Activated CD4-positive, alpha-beta T cell treated with anti-CD3 and anti-CD28 coated beads, Interleukin-10, Interleukin-2, amounts not matched to agents 100 ng/mL and 50 ng/mL, durations not matched to agents 16 hours and 8 hours (primary cell): ENCODE data around the gene CHCHD6.
A peak's percentile ranks its signal among the peaks of the same experiment; 100 is the strongest.

Source experiments
- DNase-seq: peaks from one replicate; pipeline ENCODE4 v3.0.0-alpha.2; 2020

Gene CHCHD6

DNA sequence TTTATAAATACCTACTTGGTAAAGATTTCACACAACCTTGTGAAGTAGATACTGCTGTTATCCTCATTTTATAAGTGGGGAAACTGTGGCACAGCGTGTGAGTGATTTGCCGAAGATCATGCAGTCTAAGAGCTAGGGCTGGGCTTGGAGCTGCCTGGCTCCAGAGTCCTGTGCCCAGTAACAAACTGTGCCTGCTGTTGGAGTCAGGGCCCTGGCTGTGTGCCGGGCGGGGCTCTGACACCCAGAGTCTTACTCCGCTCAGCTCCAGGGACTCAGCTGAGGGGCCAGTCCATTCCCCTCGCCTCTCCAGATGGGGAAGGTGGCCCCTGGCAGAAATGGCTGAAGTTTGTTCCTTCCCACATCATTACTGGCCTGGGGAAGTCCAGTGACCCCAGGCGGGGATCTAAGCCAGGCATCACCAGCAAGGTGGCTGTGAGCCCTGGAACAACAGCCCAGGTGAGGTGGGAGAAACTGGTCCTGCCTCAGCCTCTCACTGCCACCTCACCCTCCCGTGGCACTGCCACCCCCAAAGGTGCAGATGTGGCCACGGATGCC, 261.6 kb downstream of the CHCHD6 start:
- no peak for DNase-seq

DNA sequence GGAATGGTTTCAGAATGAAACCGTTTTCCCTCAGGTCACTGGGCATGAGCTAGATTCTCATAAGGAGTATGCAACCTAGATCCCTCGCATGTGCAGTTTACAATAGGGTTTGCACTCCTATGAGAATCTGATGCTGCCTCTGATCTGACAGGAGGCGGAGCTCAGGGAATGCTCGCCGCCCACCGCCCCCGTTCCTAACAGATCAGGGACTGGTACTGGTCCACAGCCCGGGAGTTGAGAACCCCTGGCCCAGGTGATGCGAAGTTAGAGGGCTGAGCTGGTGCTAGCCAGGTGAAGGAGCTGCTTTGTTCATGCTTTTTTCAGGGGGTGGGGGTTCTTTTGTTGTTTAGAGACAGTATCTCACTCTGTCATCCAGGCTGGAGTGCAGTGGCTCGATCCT, 263.3 kb downstream of the CHCHD6 start:
- no peak for DNase-seq

DNA sequence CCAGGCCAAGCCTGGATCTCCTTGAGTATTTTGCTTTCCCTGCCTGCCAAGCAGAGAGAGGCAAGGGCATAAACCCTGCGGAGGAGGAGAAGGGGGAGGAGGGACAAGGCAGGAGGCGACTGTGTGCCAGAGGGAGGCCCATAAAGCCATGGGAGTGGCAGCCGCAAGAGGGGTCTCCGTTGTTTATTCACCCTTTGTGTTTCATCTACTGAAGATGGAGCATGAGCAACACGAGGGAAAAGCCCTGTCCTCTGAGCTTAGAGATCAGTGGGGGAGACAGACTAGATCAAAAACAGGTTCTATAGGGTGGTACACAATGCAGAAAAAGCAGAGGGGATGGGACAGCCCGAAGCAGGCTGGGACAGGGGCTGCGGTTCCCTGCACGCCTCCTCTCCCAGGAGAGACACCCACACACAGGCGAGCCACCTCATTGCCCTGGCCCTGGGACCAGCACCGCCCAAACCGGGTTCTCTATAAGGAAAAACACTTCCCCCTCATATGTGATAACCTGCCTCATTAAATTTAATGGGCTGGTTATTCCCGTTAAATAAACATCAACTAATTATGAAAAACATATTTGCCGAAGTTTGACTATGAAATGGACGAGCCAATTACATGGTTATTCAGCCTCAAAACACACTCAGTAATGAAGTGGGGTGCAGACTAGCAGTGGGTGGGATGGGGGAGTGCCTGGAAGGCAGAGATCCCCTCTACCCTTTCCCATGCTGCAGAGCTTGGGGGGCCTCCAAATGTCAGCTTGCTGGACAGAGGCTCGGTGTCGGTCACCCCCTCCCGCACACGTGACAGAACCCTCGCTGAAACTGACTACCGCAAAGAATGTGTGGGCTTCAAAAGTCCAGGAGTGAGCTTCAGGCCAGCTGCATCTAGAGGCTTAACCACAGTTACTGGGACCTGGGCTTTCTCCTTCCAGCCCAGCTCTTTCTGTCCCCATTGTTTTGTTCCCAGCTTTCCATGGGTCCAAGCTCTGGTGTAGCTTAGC, 264.7 kb downstream of the CHCHD6 start:
- DNase-seq = no peak

DNA sequence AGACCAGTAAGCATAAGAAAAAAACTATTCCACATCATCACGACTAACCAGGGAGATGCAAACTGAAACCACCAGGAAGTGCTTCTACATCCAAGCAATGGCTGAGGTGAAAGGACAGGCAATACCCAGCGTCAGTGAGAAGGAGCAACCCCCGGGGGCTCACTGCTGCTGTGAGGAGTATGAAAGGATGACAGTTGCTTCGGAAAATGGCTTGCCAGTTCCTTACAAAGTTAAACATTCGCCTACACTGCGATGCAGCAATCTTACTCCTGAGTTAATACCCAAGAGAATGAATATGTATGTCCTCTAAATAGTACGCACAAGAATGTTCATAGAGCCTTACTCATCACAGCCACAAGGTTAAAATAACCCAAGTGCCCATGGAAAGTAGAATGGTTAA, 265.5 kb downstream of the CHCHD6 start:
- DNase-seq = no peak

DNA sequence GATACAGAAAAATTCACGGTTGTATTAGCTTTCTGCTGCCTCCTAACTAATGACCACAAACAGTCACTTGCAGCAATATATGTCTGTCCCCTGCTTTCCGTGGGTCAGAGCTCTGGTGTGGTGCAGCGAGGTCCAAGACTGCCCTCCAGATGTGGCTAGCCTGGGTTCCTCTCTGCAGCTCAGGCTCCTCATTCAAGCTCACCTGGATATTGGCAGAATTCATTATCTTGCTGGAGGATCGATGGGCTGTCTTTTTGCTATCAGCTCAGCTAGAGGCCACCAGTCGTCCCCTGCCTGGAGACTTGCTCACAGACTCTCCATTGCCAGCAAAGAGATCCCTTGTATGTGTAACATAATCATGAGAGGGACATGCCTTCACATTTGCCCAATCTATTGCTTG, 266.1 kb downstream of the CHCHD6 start:
- DNase-seq = no peak

DNA sequence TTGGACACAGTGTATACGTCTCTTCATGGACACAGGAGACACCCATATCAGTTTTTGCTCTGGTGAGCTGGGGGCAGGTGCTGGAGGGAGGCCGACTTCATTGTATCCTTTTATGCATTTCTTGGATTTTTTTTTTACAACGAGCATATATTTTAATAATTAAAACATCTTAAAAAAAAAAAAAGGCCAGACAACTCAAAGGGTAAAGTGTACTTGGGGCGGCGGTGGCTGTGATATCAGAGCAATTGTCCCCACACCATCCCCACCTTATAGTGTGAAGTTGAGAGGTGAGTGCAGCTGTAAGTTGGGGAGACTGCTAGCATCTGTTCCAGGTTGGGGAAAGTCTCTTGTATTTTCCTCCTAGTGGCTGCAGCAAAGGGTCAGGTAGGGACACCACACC, 266.9 kb downstream of the CHCHD6 start:
- DNase-seq = no peak

DNA sequence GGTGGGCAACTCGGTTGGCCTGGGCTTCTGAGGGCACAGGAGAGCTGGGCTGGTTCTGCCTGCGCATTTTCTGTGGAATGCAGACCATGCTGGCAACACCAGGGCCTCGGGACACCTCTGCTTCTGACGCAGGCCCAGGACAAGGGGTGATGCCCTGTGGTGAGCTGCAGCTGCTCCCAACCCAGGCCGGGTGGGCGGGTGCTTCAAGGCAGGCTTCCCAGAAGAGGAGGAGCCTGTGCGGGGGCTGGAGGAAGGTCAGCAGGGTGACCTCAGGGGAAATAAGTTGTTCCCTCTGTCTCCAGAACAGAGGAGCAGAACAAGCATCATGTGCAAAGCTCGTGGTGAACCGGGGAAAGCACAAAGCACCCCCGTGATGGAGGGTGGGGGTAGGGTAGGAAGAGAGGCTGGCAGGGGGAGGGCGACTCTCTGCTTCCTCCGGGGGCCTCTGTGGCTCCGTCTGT, 267.9 kb downstream of the CHCHD6 start:
- no peak for DNase-seq

DNA sequence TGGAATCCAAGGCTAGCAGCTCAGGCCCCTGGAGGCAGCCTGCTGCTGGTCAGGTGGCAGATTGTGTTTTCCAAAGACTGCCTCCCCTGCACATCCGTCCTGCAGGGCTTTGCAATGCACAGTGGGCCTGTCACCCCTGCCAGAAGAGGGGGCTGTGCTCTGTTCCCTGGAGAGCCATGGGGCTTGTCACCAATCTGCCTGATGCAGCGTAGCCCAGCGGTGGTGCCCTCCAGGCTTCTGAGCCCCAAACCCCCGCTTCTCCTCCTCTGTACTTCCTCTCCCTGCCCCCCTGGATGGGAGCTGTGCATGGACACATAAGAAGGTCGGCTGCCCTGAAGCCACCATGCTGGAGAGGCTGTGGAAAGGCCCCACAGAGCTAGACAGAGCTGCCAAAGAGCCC, 268.8 kb downstream of the CHCHD6 start:
- DNase-seq = no peak

DNA sequence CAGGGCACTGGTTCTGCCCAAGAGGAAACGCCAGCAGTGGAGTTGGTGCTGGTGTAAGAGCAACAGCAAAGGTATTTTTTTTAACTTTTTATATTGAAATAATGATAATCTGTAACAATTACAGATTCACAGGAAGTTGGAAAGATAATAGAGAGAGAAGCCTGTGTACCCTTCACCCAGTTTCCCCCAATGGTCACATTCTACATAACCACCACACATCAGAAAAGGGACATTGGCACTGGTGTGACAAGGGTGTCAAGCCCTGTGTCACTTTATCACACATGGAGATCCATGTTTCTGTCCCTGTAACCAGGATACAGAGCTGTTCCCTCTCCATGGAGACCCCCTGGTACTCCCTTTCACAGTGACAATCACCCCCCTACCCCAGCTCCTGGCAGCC, 269.8 kb downstream of the CHCHD6 start:
- no peak for DNase-seq

DNA sequence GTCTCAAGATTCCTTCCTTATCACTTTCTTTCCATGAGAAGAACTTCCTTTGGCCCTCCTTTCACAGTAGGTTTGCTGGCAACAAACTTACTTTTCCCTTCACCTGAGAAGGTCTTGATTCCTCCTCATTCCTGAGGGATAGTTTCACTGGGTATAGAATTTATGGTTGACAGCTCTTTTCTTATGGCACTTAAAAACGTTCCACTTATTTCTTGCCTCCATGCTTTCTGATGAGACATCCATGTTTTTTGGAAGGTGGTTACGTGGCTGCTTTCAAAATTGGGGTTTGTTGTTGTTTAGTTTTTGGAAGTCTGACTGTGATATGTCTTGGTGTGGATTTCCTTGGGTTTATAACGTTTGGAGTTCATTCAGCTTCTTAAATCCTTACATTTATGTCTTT, 270.7 kb downstream of the CHCHD6 start:
- no peak for DNase-seq

DNA sequence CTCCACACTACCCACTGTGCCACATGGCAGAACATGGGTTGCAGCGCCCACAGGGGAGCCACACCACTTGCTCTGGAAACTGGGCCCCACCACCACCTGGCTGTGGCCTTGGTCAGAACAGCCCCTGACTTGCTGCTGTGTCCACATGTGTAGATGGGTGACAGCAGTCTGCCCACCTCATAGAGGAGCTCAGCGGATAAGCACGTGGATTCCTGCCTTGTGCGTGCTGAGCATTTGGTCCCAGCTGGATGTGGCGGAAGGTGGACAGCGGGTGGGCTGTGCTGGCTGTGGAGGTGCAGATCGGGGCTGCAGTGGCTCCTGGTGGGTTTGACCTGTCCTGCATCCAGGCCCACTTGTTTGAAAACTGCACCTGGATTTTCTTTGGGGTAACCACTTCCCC, 272.9 kb downstream of the CHCHD6 start:
- no peak for DNase-seq

DNA sequence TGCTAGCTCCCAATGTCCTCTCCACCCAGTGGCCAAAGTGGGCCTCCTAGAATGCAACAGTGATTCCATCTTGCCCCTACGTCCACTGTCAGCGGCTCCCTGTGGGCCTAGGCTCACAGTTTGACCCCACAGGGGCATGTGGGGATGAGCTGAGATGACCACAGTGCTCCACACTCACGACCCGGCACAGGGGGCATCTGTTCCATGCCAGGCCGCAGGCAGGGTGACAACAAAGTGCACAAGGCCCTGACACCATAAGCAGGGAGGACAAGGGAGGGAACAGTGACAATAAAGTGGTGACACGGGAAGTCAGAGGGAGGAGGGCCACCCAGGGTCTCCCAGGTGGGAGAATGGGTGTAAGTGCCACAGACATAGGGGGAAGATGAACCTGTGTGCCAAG, 273.8 kb downstream of the CHCHD6 start:
- DNase-seq = no peak

DNA sequence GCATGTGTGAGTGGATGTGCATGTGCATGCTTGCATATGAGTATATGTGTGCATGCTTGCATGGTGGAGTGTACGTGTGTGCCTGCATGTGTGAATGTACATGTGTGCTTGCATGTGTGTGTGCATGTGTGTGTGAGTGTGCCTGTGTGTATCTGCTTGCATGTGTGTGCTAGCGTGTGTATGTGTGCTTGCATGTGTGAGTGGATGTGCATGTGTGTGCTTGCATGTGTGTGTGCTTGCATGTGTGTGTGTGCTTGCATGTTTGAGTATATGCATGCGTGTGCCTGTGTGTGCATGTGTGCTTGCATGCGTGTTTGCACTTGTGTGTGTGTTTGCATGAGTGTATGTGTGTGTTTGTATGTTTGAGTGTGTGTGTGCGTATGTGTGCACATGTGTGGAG, 274.3 kb downstream of the CHCHD6 start:
- no peak for DNase-seq

DNA sequence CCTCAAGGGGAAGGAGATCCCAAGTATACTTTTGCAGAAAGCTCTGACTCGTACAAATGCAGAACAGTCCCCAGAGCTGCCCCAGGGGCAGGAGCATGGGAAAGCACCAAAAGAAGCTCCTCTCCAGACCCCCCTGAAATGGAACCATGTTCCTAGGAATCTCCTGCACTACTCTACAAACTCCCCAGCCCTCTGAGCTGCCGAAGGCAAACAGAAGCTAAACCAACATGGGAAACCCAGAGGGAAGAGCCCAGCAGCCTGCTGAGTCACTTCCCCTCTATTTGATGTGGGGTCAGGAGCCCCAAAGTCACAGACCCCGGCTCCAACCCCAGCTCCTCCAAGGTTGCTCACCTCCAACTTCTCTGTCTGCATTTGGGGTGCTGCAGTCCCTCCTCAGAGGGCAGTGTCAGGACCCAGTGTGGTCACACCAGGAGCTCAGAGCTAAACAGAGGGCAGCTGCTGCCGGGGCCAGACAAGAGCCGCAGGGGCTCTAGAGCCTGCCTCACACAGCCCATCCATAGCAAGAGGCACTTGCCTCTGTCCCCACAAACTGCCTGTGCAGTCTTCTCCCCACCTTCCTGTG, 275.1 kb downstream of the CHCHD6 start:
- no peak for DNase-seq

DNA sequence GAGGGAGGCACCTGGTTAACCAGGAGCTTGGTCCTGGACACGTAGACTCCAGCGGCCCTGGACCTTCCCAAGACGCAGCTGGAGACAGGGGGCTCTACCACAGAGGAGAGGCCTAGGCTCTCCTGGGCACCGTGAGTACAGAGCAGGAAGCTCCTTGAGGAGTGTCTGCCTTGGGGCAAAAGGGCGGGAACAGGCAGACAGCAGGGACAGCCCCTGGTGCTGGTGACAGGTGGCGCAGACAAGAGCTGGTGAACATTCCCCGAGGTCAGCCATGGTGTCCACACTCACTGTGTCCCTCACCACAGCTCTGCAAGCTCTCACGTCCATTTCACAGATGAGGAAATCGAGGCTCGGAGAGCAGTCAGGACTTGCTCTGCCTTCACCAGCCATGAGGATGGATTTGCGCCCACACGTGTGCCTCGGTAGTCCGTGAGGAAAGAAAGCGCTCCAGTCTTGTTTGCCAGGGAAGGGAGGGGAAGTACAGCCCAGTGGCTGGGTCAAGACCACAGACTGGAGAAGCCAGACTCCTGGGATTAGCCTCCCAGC, 276.3 kb downstream of the CHCHD6 start:
- no peak for DNase-seq

DNA sequence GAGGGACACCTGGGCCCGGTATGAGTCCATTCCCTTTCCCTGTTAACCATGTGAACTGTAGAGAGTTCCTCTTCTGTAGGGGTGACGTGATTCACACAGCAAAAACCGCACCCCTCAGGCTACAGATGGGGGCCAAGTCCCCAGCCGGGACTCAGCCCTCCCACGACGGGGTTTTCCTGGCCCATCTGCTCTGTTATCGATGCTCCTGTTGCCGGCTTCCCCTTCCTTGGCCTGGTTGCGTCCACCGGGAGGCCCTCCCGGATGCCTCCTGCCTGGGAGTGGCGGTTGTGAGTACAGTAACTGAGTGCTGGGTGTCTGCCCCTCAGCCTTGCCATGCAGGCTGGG, 278.1 kb downstream of the CHCHD6 start:
- DNase-seq = peak; percentile 56

DNA sequence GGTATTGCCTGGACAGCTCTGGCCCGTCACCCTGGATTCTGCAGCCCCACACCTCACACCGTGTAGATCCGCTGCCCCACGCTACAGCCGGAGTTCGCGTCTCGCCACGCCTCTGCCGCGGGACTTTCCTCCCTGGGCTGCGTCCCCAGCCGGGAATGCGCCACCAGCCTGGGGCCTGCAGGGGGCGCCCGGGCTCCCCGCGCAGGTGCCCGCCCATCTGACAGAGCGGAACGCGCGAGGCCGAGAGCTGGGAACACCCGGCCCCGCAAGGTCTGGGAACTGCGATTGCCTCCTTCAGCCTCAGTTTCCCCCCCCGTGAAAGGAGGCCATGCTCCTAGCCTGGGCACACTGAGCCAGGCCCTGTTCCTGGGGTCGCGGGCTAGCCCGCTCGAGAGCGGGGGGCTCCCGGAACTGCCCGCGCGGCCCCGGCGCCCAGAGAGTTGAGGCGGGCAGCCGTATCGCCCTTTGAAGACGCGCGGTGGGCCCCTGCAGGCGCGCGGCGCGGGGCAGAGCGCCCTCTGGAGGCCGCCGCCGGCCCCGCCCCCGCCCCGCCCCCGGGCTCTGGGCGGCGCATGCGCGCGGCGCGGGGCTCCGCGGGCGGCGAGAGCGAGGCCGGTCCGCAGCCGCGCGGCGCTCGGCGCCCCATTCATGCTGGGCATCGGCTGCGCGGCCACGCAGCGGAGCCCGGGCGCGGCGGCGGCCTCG, 278.6 kb downstream of the CHCHD6 start, which contains the start of gene PLXNA1:
PLXNA1 (plus strand) TSS at position 645 of the 705 bp plus-strand sequence. CDS start 5,479 bp downstream, outside the sequence.
- DNase-seq = peak; percentile 89

DNA sequence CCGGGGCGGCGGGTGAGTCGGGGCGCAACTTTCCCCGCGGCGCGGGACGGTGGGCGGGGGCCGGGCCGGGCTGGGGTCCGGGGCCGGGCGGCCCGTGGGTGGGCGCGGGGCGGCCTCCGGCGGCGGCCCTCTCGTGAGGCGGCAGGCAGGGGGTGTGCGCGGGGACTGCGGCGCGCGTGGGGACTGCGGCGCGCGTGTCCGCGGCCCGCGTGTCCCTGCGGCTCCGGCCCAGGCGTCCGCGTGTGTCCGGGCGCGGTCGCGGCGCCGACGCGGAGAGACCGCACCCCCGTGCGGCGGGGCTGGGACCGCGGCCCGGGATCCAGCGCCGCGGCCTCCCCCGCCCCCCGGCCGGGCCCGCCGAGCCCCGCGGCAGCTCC, 279.2 kb downstream of the CHCHD6 start:
- DNase-seq = no peak

DNA sequence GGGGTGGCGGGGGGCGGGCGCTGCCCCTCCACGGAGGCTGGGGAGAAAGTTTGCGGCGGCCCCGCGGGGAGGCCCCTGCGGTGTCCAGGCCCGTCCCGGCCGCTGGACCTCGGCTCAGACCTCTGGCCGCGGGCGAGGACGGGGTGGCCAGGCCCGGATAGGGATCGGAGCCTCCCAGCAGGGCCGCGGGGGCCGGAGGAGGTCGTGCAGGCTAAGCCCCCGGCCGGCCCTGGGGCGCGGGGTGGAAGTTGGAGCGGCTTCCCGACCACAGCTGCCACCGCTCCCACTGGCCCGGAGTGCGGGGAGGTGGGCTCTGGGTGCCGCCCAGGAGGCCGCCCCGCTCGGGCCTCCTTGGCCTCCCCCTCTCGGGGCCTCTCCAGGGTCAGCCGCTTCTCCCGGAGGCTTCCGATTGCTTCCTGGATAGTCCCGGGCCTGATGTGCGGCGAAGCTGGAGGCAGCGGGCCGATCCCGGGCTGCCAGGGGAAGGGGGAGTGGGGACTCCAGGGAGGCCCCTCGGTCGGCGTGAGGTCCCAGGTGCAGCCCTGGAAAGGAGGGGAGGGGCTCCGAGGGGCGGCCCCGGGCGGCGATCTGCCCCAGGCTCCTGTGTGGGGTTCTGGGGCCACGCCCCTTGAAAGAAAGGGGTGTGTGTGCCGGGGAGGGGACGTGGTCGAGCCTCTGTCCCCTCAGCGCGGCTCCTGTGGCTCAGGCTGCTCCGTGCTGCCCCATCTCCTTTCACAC, 279.8 kb downstream of the CHCHD6 start:
- DNase-seq = peak; percentile 34

DNA sequence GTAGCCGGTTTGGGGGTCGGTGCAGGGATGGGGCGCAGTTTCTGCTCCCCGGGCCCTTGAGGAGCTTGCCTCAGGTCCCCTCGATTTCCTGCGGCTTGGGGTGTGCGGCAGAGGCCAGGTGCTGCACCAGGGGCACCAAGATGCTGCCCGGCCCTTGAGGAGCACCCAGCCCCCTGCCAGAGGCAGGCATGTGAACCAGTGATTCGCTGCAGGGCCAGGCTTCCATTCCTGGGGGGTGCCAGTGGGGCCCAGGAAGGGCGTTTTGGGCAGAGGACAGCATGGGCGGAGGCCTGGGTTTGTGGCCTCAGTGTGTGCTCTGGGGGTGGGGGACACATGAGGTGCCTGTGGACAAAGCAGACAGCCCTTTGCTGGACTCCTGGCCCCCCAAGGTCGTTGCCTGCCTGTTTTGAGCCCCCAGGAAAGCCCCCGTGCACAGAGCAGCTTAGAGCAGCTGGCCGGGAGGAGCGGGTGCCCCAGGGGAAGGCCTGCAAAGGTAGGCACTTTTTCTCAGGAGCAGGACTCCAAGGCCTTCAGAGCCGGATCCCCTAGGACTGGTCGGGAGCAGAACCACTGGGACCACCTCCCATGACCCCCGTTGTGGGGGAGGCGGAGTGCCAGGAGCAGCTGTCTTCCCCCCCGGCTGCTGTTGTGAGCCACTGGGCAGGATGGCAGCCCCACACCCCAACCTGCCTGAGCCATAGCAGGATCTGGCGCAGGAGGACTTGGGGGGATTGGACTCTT, 280.5 kb downstream of the CHCHD6 start:
- no peak for DNase-seq

DNA sequence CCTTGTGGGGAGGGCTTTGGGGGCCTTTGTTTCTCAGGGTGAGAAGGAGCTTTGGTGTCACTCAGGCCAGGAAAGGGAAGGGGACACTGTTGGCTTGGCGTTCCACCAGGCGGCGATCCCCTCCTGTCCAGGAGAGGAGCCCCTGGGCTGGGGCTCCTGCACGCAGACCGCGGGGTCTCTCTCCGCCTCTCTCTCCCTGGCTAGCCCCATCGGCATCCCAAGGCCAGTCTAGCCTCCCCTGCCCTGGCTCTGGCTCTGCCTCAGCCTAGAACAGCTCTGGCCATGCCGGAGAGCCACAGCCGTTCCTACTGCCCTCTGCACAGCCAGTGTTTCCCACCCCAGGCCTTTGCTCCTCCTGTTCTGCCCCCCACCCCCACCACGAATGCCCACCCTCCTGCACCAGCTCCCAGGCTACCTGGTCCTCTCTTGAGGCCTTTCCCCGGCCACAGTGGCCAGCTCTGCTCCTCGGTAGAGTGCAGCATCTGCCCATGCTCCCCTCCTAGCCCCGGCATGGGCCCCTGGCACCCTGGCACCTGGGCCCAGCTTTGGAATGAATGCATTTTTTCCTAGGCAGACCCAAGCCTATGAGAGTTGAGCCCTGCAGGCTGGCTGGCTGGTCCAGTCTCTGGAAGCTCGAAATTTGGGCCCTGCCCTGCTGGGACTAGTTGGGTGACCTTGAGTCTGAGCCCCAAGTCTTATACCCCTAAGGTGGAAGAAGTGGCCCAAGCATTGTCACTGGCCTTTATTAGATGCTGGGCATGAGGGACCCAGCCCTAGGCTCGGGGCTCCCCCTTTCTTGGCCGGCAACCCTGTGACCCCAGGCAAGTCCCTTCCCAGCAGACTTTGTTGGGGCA, 281.3 kb downstream of the CHCHD6 start:
- DNase-seq = no peak
